GM12878 (cell line): ENCODE data around the gene WSCD1. TPM values are rescaled to one million over a fixed set of nuclear protein-coding genes. Genes with fewer than 3 reads are reported as not detected.

Experiments
- ATAC-seq: fragments of 200-7000 bp; cut with Tn5 transposase; 3 replicates; pipeline ENCODE4 v1.9.1; 2020; ENCODE audit warnings: mild to moderate bottlenecking, moderate library complexity
- BruUV-seq: library from RNA; stranded (reverse); fragments of 400-500 nt; replicated peaks from 2 replicates; lab custom pipeline; 2021; lab: Mats Ljungman, UMichigan
- CTCF ChIA-PET: fragments of 300-600 bp; sonication (Branson Sonifier 250); formaldehyde crosslinking; extraction: SDS; loops from one replicate; lab custom pipeline; 2021; ENCODE audit warnings: inconsistent platforms; lab: Yijun Ruan, JAX
- POLR2A ChIA-PET: fragments of 350-600 bp; formaldehyde crosslinking; extraction: SDS; loops from one replicate; lab custom pipeline; 2021; ENCODE audit warnings: inconsistent platforms; lab: Charles Lee
- RAD21 ChIA-PET: fragments of 300-600 bp; sonication (Branson Sonifier 250); formaldehyde crosslinking; loops from one replicate; lab custom pipeline; 2023; ENCODE audit warnings: antibody characterized with exemption; ENCODE audit not compliant: unreplicated experiment; lab: Charles Lee
- SMC1A ChIA-PET: fragments of 300-600 bp; sonication (Branson Sonifier 250); formaldehyde crosslinking; loops from one replicate; lab custom pipeline; 2023; ENCODE audit not compliant: unreplicated experiment, uncharacterized antibody; lab: Charles Lee
- DNase-seq: peaks from one replicate; pipeline ENCODE4 v3.0.0-alpha.2; 2011; ENCODE audit warnings: low read depth, low spot score
- FAIRE-seq: peaks from 3 replicates; lab custom pipeline; 2011; peaks lifted over from hg19 to GRCh38; lab: Jason Lieb, UNC
- H2AFZ ChIP-seq: 2 replicates; pipeline ENCODE4 v1.6.0; 2011; ENCODE audit warnings: low read depth, low read length, control low read depth; ENCODE audit not compliant: control insufficient read depth
- H3K27ac ChIP-seq: 2 replicates; pipeline ENCODE4 v1.5.1; 2011; ENCODE audit warnings: control low read depth; ENCODE audit not compliant: control insufficient read depth, insufficient read depth
- H3K27me3 ChIP-seq, 2 experiments: replicated peaks in 1 of 2; 2 replicates each; pipeline versions ENCODE4 v1.6.0 to v1.6.1; 2011; ENCODE audit warnings: low read length in 1 of 2; ENCODE audit not compliant: control insufficient read depth in 2 of 2, insufficient read depth in 2 of 2
- H3K36me3 ChIP-seq, 2 experiments: 2 replicates each; pipeline ENCODE4 v1.5.1; 2011; ENCODE audit warnings: low read length in 1 of 2; ENCODE audit not compliant: control insufficient read depth in 2 of 2, insufficient read depth in 2 of 2
- H3K4me1 ChIP-seq: 2 replicates; pipeline ENCODE4 v1.6.1; 2011; ENCODE audit warnings: mild to moderate bottlenecking, low read length, moderate library complexity, mixed read lengths; ENCODE audit not compliant: control insufficient read depth, insufficient read depth
- H3K4me2 ChIP-seq: 2 replicates; pipeline ENCODE4 v1.6.0; 2011; ENCODE audit warnings: control low read depth; ENCODE audit not compliant: control insufficient read depth, insufficient read depth
- H3K4me3 ChIP-seq: fragments of 200-600 bp; sonication (generic); 2 replicates; pipeline ENCODE4 v1.5.1; 2016
- H3K79me2 ChIP-seq: 2 replicates; pipeline ENCODE4 v1.6.0; 2011; ENCODE audit warnings: low read length; ENCODE audit not compliant: control insufficient read depth, insufficient read depth
- H3K9ac ChIP-seq: 2 replicates; pipeline ENCODE4 v1.8.0; 2011; ENCODE audit warnings: low read length, control low read depth, mixed read lengths; ENCODE audit not compliant: control insufficient read depth, insufficient read depth
- H3K9me3 ChIP-seq: replicated peaks from 3 replicates; pipeline ENCODE4 v1.5.1; 2011; ENCODE audit warnings: mild to moderate bottlenecking, low read length; ENCODE audit not compliant: control insufficient read depth, insufficient read depth
- H4K20me1 ChIP-seq: 2 replicates; pipeline ENCODE4 v1.6.0; 2011; ENCODE audit not compliant: control insufficient read depth, insufficient read depth
- BMI1 ChIP-seq: fragments of 450-650 bp; IDR thresholded peaks from 2 replicates; pipeline ENCODE4 v1.6.1; 2016; ENCODE audit warnings: mild to moderate bottlenecking, moderate library complexity, borderline replicate concordance
- CBFB ChIP-seq: IDR thresholded peaks from 2 replicates; pipeline ENCODE4 v1.6.1; 2016; ENCODE audit warnings: antibody characterized with exemption, low read depth
- FOXM1 ChIP-seq: IDR thresholded peaks from 2 replicates; pipeline ENCODE4 v1.6.1; 2012; ENCODE audit warnings: low read depth, mild to moderate bottlenecking, inconsistent platforms, low read length, moderate library complexity
- POU2F2 ChIP-seq: IDR thresholded peaks from 3 replicates; pipeline ENCODE4 v1.6.1; 2011; ENCODE audit warnings: low read depth, mild to moderate bottlenecking, low read length, borderline replicate concordance
- RFX5 ChIP-seq: IDR thresholded peaks from 2 replicates; pipeline ENCODE4 v1.6.1; 2011; ENCODE audit warnings: low read depth, low read length, improper control_type of control experiment
- TCF12 ChIP-seq: IDR thresholded peaks from 2 replicates; pipeline ENCODE4 v1.6.1; 2011; ENCODE audit warnings: low read depth, mild to moderate bottlenecking, low read length
- ZNF687 ChIP-seq: fragments of 450-650 bp; IDR thresholded peaks from 2 replicates; pipeline ENCODE4 v1.6.1; 2017; ENCODE audit warnings: mild to moderate bottlenecking, moderate library complexity
- WGBS: methylation state at CpG from one replicate; pipeline ENCODE4 v1.1.6; 2016; ENCODE audit warnings: low lambda C conversion rate; ENCODE audit not compliant: insufficient replicate concordance, insufficient coverage; ENCODE audit errors: missing lambda C conversion rate; 5-methylcytosine and 5-hydroxymethylcytosine counted together
- in situ Hi-C: fragments of 300-500 bp; cut with MboI; formaldehyde crosslinking; loops from 9 replicates; pipeline ENCODE4 v1.14.3; 2018; ENCODE audit warnings: mixed read lengths
- intact Hi-C: fragments of 100-400 bp; cut with micrococcal nuclease; formaldehyde crosslinking; loops from one replicate; pipeline ENCODE4 v1.14.2; 2022; ENCODE audit not compliant: unreplicated experiment
- polyA plus RNA-seq, 11 experiments: library from polyadenylated mRNA; depleted of rRNA in 4 of 11; unstranded in 6 of 11; stranded (reverse) in 5 of 11; fragments of >200 nt; fragmentation: Nextera tagmentation in 4 of 11; fragmentation: Illumina TruSeq in 1 of 11; extraction: Ambion mirVana in 4 of 11; extraction: Trizol in 1 of 11; gene quantifications; 1 replicate in 1 of 11; 2 replicates in 10 of 11; pipeline versions ENCODE4 v1.2.1 to v1.2.3, GENCODE V29; 2011 to 2016; ENCODE audit warnings: inconsistent platforms in 2 of 11, missing spikeins in 2 of 11, low read depth in 1 of 11
- total RNA-seq, 4 experiments: library from RNA; depleted of rRNA in 3 of 4; stranded (reverse); fragments of >200 nt in 3 of 4; fragmentation: Illumina TruSeq in 1 of 4; extraction: Trizol in 1 of 4; gene quantifications; 2 replicates each; pipeline versions ENCODE4 v1.2.1 to v1.2.3, GENCODE V29; 2013 to 2021

Gene WSCD1
- total and polyA plus RNA-seq, 10 of the 15 experiments (the other 5 are each of a cell fraction or from before 2014, with no cell fraction given): 0.01 to 0.16 TPM; not detected in 8

GRCh38 chr17:6135236-6135635 lies 65.1 kb downstream of the WSCD1 start:
- ATAC-seq: no peak
- ChIA-PET RAD21 (no interaction called here), POLR2A (no interaction called here), CTCF (no interaction called here), SMC1A (no interaction called here)
- whole genome bisulfite sequencing: 18% methylated on average over 5 of the region's 5 CpGs
- no peaks in the 10 kb centered on the region for H3K79me2 ChIP-seq
- H3K27me3 ChIP-seq: 0 out of 4 replicates have a peak, but pooled peaks cover 0 to 1% of the 10 kb centered on the region in 2 experiments
- H3K36me3 ChIP-seq: no peaks in the 10 kb centered on the region
- H3K4me3 ChIP-seq: no peak overlapping the region
- no peaks in the 10 kb centered on the region for H3K4me1 ChIP-seq
- no peak overlapping the region for H2AFZ ChIP-seq
- DNase-seq: no peak
- no peak for FAIRE-seq
- H3K4me2 ChIP-seq: no peak overlapping the region
- H3K9me3 ChIP-seq: no peaks in the 10 kb centered on the region
- H4K20me1 ChIP-seq: no peaks in the 10 kb centered on the region
- intact Hi-C loops (no loop called here), in situ Hi-C loops (no loop called here)
- no peak overlapping the region for H3K27ac ChIP-seq
- BruUV-seq: no TSS peak
- TF ChIP-seq TCF12: no peak
- no peak for TF ChIP-seq CBFB
- no peak for TF ChIP-seq BMI1
- no peak for TF ChIP-seq ZNF687
- no peak for TF ChIP-seq RFX5
- no peak for TF ChIP-seq POU2F2
- no peak for TF ChIP-seq FOXM1
- no peak overlapping the region for H3K9ac ChIP-seq
